GM12891 (cell line): ENCODE results near the gene ACOX2.
"Not testable (repeated sequence)": the region's sequence is repeated elsewhere in the genome, so short reads cannot be mapped to it uniquely, and the experiment has no call there.

Source experiments
- DNase-seq: peaks from one replicate; pipeline ENCODE4 v3.0.0; 2011; ENCODE audit warnings: low spot score; ENCODE audit not compliant: insufficient read length
- FAIRE-seq: peaks from 2 replicates; lab custom pipeline; 2011; peaks lifted over from hg19 to GRCh38; lab: Jason Lieb, UNC
- PAX5 ChIP-seq: IDR thresholded peaks from 2 replicates; pipeline ENCODE4 v1.6.1; 2011; ENCODE audit warnings: low read length, moderate library complexity, mild to moderate bottlenecking; ENCODE audit not compliant: insufficient read depth, severe bottlenecking
- POLR2A ChIP-seq: IDR thresholded peaks from 2 replicates; pipeline ENCODE4 v1.6.1; 2011; ENCODE audit warnings: low read depth, low read length, control low read depth
- POLR2AphosphoS5 ChIP-seq: IDR thresholded peaks from 2 replicates; pipeline ENCODE4 v1.6.1; 2011; ENCODE audit warnings: low read depth, low read length, control low read depth
- POU2F2 ChIP-seq: IDR thresholded peaks from 2 replicates; pipeline ENCODE4 v1.6.1; 2011; ENCODE audit warnings: low read depth, mild to moderate bottlenecking, control low read depth, low read length, moderate library complexity
- SPI1 ChIP-seq: IDR thresholded peaks from 2 replicates; pipeline ENCODE4 v1.6.1; 2011; ENCODE audit warnings: low read depth, low read length, control low read depth
- TAF1 ChIP-seq: IDR thresholded peaks from 2 replicates; pipeline ENCODE4 v1.6.1; 2011; ENCODE audit warnings: low read depth, low read length, control low read depth

The ACOX2 gene

GRCh38 chr3:58528629-58529028 lies 8.4 kb downstream of the ACOX2 start:
- TF ChIP-seq POU2F2: no peak
- no peak for TF ChIP-seq SPI1
- TF ChIP-seq TAF1: no peak
- TF ChIP-seq PAX5: no peak
- no peak for TF ChIP-seq POLR2A
- FAIRE-seq (no peak), DNase-seq (no peak)

DNA sequence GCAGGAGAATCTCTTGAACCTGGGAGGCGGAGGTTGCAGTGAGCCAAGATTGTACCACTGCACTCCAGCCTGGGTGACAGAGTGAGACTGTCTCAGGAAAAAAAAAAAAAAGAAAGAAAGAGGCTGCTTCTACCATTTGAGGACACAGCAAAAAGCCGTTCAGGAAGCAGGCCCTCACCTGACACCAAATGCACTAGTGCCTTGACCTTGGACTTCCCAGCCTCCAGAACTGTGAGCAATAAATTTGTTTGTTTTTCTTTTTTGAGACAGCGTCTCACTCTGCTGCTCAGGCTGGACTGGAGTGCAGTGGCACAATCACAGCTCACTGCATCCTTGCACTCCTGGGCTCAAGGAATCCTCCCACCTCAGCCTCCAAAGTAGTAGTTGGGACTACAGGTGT lies 9.6 kb downstream of the ACOX2 start:
- FAIRE-seq, DNase-seq: not testable (repeated sequence)

DNA sequence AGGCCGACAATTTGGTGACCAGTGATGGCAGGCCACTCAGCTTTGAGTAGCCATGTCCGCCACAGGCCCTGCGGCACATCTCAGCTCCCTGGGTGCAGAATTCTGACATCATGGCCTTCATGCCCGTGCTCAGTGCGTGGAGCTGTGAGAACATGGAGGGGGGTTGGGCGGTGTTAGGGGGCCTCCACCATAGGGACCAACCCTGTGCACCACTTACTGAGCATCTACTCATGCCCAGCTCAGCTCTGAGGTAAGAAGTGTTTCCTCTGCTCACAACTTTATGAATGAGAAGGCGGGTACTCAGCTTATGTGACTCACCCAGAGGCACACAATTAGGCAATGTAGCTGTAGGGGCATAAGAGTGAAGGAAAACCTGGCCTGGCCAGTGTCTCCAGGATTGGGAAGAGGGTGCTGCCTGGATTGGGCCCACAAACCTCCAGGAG lies 10.5 kb downstream of the ACOX2 start:
- no peak for DNase-seq
- TF ChIP-seq POU2F2: no peak
- TF ChIP-seq PAX5: no peak
- TF ChIP-seq POLR2A: no peak
- no peak for TF ChIP-seq POLR2AphosphoS5
- TF ChIP-seq TAF1: no peak
- no peak for TF ChIP-seq SPI1
- FAIRE-seq: no peak

DNA sequence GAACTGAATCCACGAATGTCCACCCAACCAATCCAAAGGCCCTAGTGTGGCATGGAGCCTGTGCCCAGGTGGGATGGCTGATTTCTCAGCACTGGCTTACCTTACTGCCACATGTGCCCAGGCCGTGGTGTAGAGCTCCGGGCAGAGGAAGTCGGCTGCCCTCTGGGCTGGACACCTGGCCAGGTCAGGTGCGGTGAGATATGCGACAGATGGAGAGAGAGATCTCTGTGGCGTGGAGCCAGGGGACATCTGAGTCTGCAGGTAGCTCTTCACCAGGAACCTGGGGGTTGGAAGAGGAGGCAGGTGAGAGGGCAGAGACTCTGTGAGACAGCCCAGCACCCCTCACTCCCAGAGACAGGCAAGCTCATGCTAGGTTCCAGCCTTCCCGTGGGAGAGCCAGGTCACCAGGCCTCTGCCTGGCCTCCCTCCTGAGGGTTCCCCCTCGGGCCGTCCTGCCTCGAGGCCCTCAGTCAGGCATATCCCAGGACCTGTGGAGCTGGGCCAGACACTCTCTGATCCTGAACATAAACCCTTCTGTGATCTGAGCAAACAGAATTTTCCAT lies 12.6 kb downstream of the ACOX2 start:
- FAIRE-seq (no peak), DNase-seq (no peak)
- no peak for TF ChIP-seq POU2F2
- TF ChIP-seq POLR2AphosphoS5: no peak
- no peak for TF ChIP-seq TAF1
- no peak for TF ChIP-seq POLR2A
- TF ChIP-seq PAX5: no peak
- TF ChIP-seq SPI1: no peak

DNA sequence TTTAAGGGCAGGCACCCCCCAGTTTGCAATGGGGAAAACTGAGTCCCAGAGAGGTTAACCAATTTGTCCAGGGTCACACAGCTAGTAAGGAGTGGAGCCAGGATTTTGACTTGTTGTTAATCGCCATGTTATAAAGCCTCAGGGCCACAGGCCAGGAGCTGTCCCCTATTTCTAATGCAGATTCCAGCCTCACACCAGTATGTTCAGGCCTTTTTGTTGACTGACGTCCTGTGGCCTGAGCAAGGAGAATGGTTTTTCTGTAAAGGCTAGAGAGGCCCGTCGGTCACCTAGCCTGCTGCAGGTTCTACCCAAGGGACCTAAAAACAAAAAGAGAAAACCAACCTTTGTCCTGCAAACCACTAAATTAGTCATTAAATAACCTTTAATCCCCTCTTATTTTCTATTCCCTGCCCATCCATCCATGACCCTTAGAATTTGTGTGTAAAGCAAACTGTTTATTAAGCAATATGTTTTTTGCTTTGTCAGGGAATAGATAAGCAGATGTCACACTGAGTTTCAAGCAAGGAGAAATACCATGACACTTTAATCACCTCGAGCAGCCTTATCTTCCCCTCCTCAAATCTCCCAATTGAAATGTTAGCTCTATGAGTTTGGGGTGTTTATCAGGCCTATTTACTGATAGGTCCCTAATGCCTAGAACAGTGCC lies 14.1 kb downstream of the ACOX2 start:
- TF ChIP-seq POLR2A (no peak), PAX5 (no peak), POU2F2 (no peak), TAF1 (no peak), SPI1 (no peak), POLR2AphosphoS5 (no peak)
- DNase-seq (no peak), FAIRE-seq (no peak)

- TF ChIP-seq SPI1: no peak
- no peak for TF ChIP-seq TAF1
- TF ChIP-seq PAX5: no peak
- DNase-seq (no peak), FAIRE-seq (no peak)
These were observed 14.9 kb downstream of the ACOX2 start for GRCh38 chr3:58521917-58522631.

DNA sequence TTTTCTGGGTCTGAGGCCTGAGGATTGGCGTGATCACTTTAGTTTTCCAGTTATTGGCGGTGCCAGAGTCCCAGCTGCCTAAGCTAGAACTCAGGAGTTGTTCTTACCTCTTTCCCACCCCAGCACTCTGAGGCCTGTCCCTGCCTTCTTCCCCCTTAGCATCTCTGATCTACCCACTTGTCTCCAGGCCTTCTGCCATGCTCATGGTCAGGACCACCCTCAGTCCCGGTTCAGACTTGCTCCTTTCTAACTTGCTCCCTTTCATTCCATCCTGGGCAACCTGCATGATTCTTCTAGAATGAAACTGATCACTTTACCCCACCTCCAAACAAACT lies 15.7 kb downstream of the ACOX2 start:
- no peak for TF ChIP-seq POLR2AphosphoS5
- DNase-seq (no peak), FAIRE-seq (no peak)

DNA sequence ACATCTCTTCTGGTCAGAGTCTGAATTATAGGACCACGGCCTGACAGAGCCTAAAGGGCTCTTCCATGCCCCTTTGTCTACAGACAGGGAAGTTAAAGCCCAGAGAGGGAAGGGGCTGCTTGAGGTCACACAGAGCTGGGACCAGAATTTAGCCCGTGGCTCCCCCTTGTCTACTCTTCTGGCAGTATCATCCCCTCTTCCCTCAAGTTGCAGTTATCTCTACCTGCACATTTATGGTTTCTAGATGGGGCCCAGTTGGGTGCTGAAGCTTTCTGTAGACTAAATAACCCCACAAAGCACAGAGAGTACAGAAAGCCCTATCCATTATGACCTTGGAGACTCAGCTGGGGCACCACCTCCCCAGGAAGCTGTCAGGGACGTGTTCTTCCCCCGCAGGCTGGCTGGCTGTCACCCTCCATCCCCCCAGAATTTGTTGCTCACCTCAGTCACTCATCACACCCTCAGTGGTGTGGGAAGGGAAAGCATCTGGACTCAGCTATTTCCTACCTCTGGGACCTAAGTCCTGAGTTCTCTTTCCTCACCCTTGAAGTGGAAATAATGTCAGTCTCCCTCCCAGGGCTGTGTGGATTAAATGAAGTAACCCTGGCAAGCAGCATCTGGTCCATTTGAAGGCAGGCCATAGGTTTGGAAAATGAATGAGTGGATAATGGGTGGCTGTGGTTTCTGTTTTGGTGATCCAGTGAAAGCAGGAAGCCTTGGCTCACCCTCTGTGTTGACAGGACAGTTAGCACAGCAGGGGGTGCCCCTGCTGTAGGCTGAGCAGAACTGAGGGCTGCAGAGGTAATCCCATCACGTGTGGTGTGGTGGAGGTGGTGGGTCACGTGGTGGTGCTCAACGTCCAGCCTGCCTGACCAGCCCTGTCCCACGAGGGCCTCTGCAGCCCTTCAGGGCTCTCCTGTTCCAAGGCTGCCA lies 16.3 kb downstream of the ACOX2 start:
- TF ChIP-seq POLR2AphosphoS5 (no peak), PAX5 (no peak), POU2F2 (no peak), TAF1 (no peak), POLR2A (no peak), SPI1 (no peak)
- DNase-seq (no peak), FAIRE-seq (no peak)

GRCh38 chr3:58519668-58520402 lies 17.2 kb downstream of the ACOX2 start:
- no peak for FAIRE-seq
- DNase-seq: no peak
- TF ChIP-seq TAF1 (no peak), SPI1 (no peak), POU2F2 (no peak), POLR2AphosphoS5 (no peak), POLR2A (no peak)
